IMR-90 (cell line): ENCODE results near the gene GNB2. TPM values are rescaled to one million over a fixed set of nuclear protein-coding genes. Genes with fewer than 3 reads are reported as not detected.

Experiments
- ATAC-seq: fragments of 200-7000 bp; cut with Tn5 transposase; 2 replicates; pipeline ENCODE4 v1.9.1; 2020; ENCODE audit warnings: low read depth, mild to moderate bottlenecking, moderate library complexity
- BruUV-seq: library from RNA; stranded (reverse); fragments of 400-500 nt; replicated peaks from 2 replicates; lab custom pipeline; 2021; lab: Mats Ljungman, UMichigan
- CTCF ChIA-PET: fragments of 300-600 bp; formaldehyde crosslinking; extraction: SDS; loops from one replicate; lab custom pipeline; 2021; ENCODE audit warnings: antibody characterized with exemption; lab: Yijun Ruan, JAX
- POLR2A ChIA-PET: fragments of 300-600 bp; sonication (Branson Sonifier 250); formaldehyde crosslinking; loops from one replicate; lab custom pipeline; 2022; ENCODE audit warnings: antibody characterized with exemption; ENCODE audit not compliant: unreplicated experiment; lab: Charles Lee
- DNase-seq: peaks from one replicate; pipeline ENCODE4 v3.0.0; 2013
- H2AFZ ChIP-seq: replicated peaks from 2 replicates; pipeline ENCODE3; 2013; ENCODE audit warnings: low read length, mild to moderate bottlenecking; ENCODE audit not compliant: poor library complexity
- H2AK5ac ChIP-seq: 2 replicates; pipeline ENCODE4 v1.6.1; 2013; ENCODE audit warnings: low read depth, low read length, inconsistent platforms
- H2AK9ac ChIP-seq: replicated peaks from 2 replicates; pipeline ENCODE3; 2013; ENCODE audit warnings: mild to moderate bottlenecking, low read depth, low read length, moderate library complexity; ENCODE audit not compliant: poor library complexity
- H2BK120ac ChIP-seq: 2 replicates; pipeline ENCODE4 v1.6.1; 2013; ENCODE audit warnings: low read depth, low read length, inconsistent platforms
- H2BK15ac ChIP-seq: 3 replicates; pipeline ENCODE4 v1.6.1; 2013; ENCODE audit warnings: low read depth, low read length, inconsistent platforms
- H2BK20ac ChIP-seq: 2 replicates; pipeline ENCODE4 v1.6.1; 2013; ENCODE audit warnings: low read depth, mild to moderate bottlenecking, inconsistent platforms, low read length, moderate library complexity
- H2BK5ac ChIP-seq: 2 replicates; pipeline ENCODE4 v1.6.1; 2013; ENCODE audit warnings: mild to moderate bottlenecking, low read depth, low read length, inconsistent platforms; ENCODE audit not compliant: poor library complexity, severe bottlenecking
- H3K14ac ChIP-seq: replicated peaks from 2 replicates; pipeline ENCODE4 v1.6.1; 2013; ENCODE audit warnings: low read depth, low read length, inconsistent platforms
- H3K18ac ChIP-seq: 2 replicates; pipeline ENCODE4 v1.6.1; 2013; ENCODE audit warnings: low read depth, low read length, control low read depth
- H3K23ac ChIP-seq: 2 replicates; pipeline ENCODE4 v1.6.1; 2013; ENCODE audit warnings: low read depth, low read length, inconsistent platforms
- H3K27ac ChIP-seq: 2 replicates; pipeline ENCODE4 v1.5.1; 2013; ENCODE audit warnings: mild to moderate bottlenecking, control low read depth, low read length; ENCODE audit not compliant: insufficient read depth
- H3K27me3 ChIP-seq: 2 replicates; pipeline ENCODE4 v1.6.1; 2013; ENCODE audit warnings: low read length; ENCODE audit not compliant: control insufficient read depth, insufficient read depth
- H3K36me3 ChIP-seq: 2 replicates; pipeline ENCODE4 v1.6.1; 2013; ENCODE audit warnings: low read length, mixed read lengths; ENCODE audit not compliant: control insufficient read depth, insufficient read depth
- H3K4ac ChIP-seq: 2 replicates; pipeline ENCODE4 v1.6.1; 2013; ENCODE audit warnings: low read depth, low read length, inconsistent platforms
- H3K4me1 ChIP-seq: 2 replicates; pipeline ENCODE4 v1.6.1; 2013; ENCODE audit warnings: low read length, mixed read lengths; ENCODE audit not compliant: control insufficient read depth, insufficient read depth
- H3K4me2 ChIP-seq: 2 replicates; pipeline ENCODE4 v1.6.1; 2013; ENCODE audit warnings: low read depth, mild to moderate bottlenecking, control low read depth, low read length, moderate library complexity
- H3K4me3 ChIP-seq: 2 replicates; pipeline ENCODE4 v1.5.1; 2013; ENCODE audit warnings: low read depth, mild to moderate bottlenecking, control low read depth, low read length, moderate library complexity; ENCODE audit not compliant: insufficient read depth
- H3K56ac ChIP-seq: 2 replicates; pipeline ENCODE4 v1.6.1; 2013; ENCODE audit warnings: low read length, inconsistent platforms; ENCODE audit not compliant: insufficient read depth; ENCODE audit errors: extremely low read depth
- H3K79me1 ChIP-seq, 2 experiments: 2 replicates each; pipeline ENCODE4 v1.6.1; 2013; ENCODE audit warnings: low read length in 2 of 2, inconsistent platforms in 1 of 2, low read depth in 1 of 2
- H3K9ac ChIP-seq: 2 replicates; pipeline ENCODE4 v1.6.1; 2013; ENCODE audit warnings: low read depth, low read length, control low read depth
- H3K9me1 ChIP-seq: 2 replicates; pipeline ENCODE4 v1.6.1; 2013; ENCODE audit warnings: low read length, inconsistent platforms; ENCODE audit not compliant: insufficient read depth
- H3K9me3 ChIP-seq: 2 replicates; pipeline ENCODE4 v1.6.1; 2013; ENCODE audit warnings: low read length; ENCODE audit not compliant: control insufficient read depth, insufficient read depth
- H4K20me1 ChIP-seq: 2 replicates; pipeline ENCODE4 v1.6.1; 2013; ENCODE audit warnings: low read length, inconsistent platforms; ENCODE audit not compliant: insufficient read depth
- H4K5ac ChIP-seq: 2 replicates; pipeline ENCODE4 v1.6.1; 2013; ENCODE audit warnings: mild to moderate bottlenecking, low read depth, low read length, control low read depth
- H4K8ac ChIP-seq, 2 experiments: 2 replicates each; pipeline ENCODE4 v1.6.1; 2013; ENCODE audit warnings: low read depth in 2 of 2, low read length in 2 of 2, control low read depth in 1 of 2, inconsistent platforms in 1 of 2
- H4K91ac ChIP-seq: 2 replicates; pipeline ENCODE4 v1.6.1; 2013; ENCODE audit warnings: low read depth, low read length, inconsistent platforms; ENCODE audit not compliant: insufficient read depth
- BHLHE40 ChIP-seq: fragments of 150-350 bp; IDR thresholded peaks from 2 replicates; pipeline ENCODE4 v1.6.1; 2016; ENCODE audit warnings: mild to moderate bottlenecking, low read depth, low read length
- CEBPB ChIP-seq: IDR thresholded peaks from 2 replicates; pipeline ENCODE4 v1.6.1; 2012; ENCODE audit warnings: low read depth, low read length, improper control_type of control experiment
- ELK1 ChIP-seq: fragments of 150-350 bp; IDR thresholded peaks from 2 replicates; pipeline ENCODE4 v1.6.1; 2016; ENCODE audit warnings: low read depth, mild to moderate bottlenecking, low read length, moderate library complexity, borderline replicate concordance
- FOS ChIP-seq: fragments of 150-350 bp; IDR thresholded peaks from 2 replicates; pipeline ENCODE4 v1.6.1; 2016; ENCODE audit warnings: low read depth, low read length
- MAZ ChIP-seq: IDR thresholded peaks from 2 replicates; pipeline ENCODE4 v1.6.1; 2012; ENCODE audit warnings: low read depth, mild to moderate bottlenecking, low read length, improper control_type of control experiment, moderate library complexity, borderline replicate concordance
- NFE2L2 ChIP-seq: fragments of 150-350 bp; IDR thresholded peaks from 2 replicates; pipeline ENCODE4 v1.6.1; 2016; ENCODE audit warnings: low read depth, mild to moderate bottlenecking, low read length
- POLR2A ChIP-seq: IDR thresholded peaks from 2 replicates; pipeline ENCODE4 v1.6.1; 2012; ENCODE audit warnings: mild to moderate bottlenecking, low read depth, low read length
- WGBS, 2 experiments: methylation state at CpG; one replicate each; pipeline versions ENCODE4 v1.1.5 to v1.1.7; 2013; ENCODE audit warnings: missing lambda C conversion rate in 2 of 2; ENCODE audit not compliant: insufficient read length in 1 of 2; ENCODE audit errors: extremely low coverage in 2 of 2; 5-methylcytosine and 5-hydroxymethylcytosine counted together
- dilution Hi-C: fragments of 300-500 bp; cut with HindIII; formaldehyde crosslinking; loops from one replicate; pipeline ENCODE4 v1.14.3; 2018; ENCODE audit warnings: low sequenced_read_pairs; ENCODE audit not compliant: unreplicated experiment
- in situ Hi-C: fragments of 300-500 bp; cut with MboI; formaldehyde crosslinking; loops from 3 replicates; pipeline ENCODE4 v1.14.3; 2019; ENCODE audit warnings: low sequenced_read_pairs, inconsistent platforms, mixed read lengths
- intact Hi-C: fragments of 100-400 bp; cut with micrococcal nuclease; formaldehyde crosslinking; loops from 2 replicates; pipeline ENCODE4 v1.10.0; 2022
- polyA plus RNA-seq, 3 experiments: library from polyadenylated mRNA; depleted of rRNA; stranded (reverse); fragments of >200 nt; gene quantifications; 2 replicates each; pipeline ENCODE4 v1.2.3, GENCODE V29; 2012; ENCODE audit warnings: low replicate concordance in 1 of 3
- total RNA-seq: library from RNA; depleted of rRNA; stranded (reverse); fragments of >200 nt; gene quantifications from 2 replicates; pipeline ENCODE4 v1.2.3, GENCODE V29; 2012

GNB2 gene
- total and polyA plus RNA-seq, 2 of the 4 experiments (the other 2 are of a cell fraction) = 62.0 to 279 TPM

- Histone ChIP-seq H2BK5ac (no peak overlapping the region), H3K23ac (no peak overlapping the region), H3K27me3 (no peaks in the 10 kb centered on the region), H3K14ac (no peak overlapping the region), H3K9me1 (no peaks in the 10 kb centered on the region), H4K20me1 (peaks cover 38% of the 10 kb centered on the region), H2BK120ac (no peak overlapping the region), H3K4me2 (no peak overlapping the region), H3K4me3 (no peak overlapping the region), H3K18ac (no peak overlapping the region), H2AFZ (no peak overlapping the region), H3K4me1 (peaks cover 9% of the 10 kb centered on the region), H2AK9ac (peak overlapping the region; percentile 3), H3K36me3 (peaks cover 87% of the 10 kb centered on the region), H3K27ac (no peak overlapping the region), H4K8ac (no peak overlapping the region), H3K9me3 (no peaks in the 10 kb centered on the region), H4K91ac (no peak overlapping the region), H3K79me1 (peaks cover 6 to 34% of the 10 kb centered on the region in 2 experiments), H2AK5ac (no peak overlapping the region), H3K4ac (no peak overlapping the region), H2BK15ac (no peak overlapping the region), H4K5ac (no peak overlapping the region), H3K56ac (no peak overlapping the region), H2BK20ac (no peak overlapping the region), H3K9ac (no peak overlapping the region)
- intact Hi-C loops (no loop called here), in situ Hi-C loops (no loop called here), dilution Hi-C loops (no loop called here)
- ChIA-PET CTCF (interaction anchor here (0.8 kb wide), 1 partner anchor 9 kb away, joined by 3 read pairs; no protein-coding TSS in a partner anchor), POLR2A (no interaction called here)
- BruUV-seq = no TSS peak
- 96% methylated on average over 14 of the region's 28 CpGs; no CpG with 5 or more reads in 1 of the 2 experiments for WGBS, 2 experiments
- DNase-seq (no peak), ATAC-seq (no peak)
- no peak for TF ChIP-seq ELK1
- no peak for TF ChIP-seq MAZ
- no peak for TF ChIP-seq BHLHE40
- TF ChIP-seq FOS = no peak
- TF ChIP-seq POLR2A = no peak
- TF ChIP-seq NFE2L2 = no peak
- no peak for TF ChIP-seq CEBPB
These were observed 9.6 kb downstream of the GNB2 start for GRCh38 chr7:100682991-100683658.
